Right lobe of liver (tissue), 4 donors: ENCODE measurements around the gene PTOV1.

Experiments
- POLR2A ChIP-seq: fragments of 450-650 bp; IDR thresholded peaks from one replicate; pipeline ENCODE4 v1.6.1; 2017; ENCODE audit warnings: antibody characterized with exemption, mild to moderate bottlenecking
- TF ChIP-seq, protein P1 (sequence below), 4 donors: fragments of 200-600 bp in 3 of 4; fragments of 450-650 bp in 1 of 4; IDR thresholded peaks; one replicate each; pipeline versions ENCODE4 v1.5.1 to v1.8.0; 2016 to 2022; ENCODE audit warnings: antibody characterized with exemption in 4 of 4, mild to moderate bottlenecking in 2 of 4
- donor health status: DM: no; HTN: no; CAD: no.
- donor health status: DM: no; HTN: no; CAD: no.
- donor health status: DM: no; HTN: yes; CAD: no.

- TF ChIP-seq, protein P1, sequence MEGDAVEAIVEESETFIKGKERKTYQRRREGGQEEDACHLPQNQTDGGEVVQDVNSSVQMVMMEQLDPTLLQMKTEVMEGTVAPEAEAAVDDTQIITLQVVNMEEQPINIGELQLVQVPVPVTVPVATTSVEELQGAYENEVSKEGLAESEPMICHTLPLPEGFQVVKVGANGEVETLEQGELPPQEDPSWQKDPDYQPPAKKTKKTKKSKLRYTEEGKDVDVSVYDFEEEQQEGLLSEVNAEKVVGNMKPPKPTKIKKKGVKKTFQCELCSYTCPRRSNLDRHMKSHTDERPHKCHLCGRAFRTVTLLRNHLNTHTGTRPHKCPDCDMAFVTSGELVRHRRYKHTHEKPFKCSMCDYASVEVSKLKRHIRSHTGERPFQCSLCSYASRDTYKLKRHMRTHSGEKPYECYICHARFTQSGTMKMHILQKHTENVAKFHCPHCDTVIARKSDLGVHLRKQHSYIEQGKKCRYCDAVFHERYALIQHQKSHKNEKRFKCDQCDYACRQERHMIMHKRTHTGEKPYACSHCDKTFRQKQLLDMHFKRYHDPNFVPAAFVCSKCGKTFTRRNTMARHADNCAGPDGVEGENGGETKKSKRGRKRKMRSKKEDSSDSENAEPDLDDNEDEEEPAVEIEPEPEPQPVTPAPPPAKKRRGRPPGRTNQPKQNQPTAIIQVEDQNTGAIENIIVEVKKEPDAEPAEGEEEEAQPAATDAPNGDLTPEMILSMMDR (IDR thresholded peaks at IDR 0.05), result no peak
- no peak for TF ChIP-seq POLR2A
These were observed 41.8 kb downstream of the PTOV1 start for GRCh38 chr19:49892716-49893115.
